T-helper 22 cell (primary cell): ENCODE measurements around the gene GHRL.

ENCODE experiments used
- DNase-seq: peaks from one replicate; pipeline ENCODE4 v3.0.0-alpha.2; 2020; ENCODE audit warnings: low read depth

Gene GHRL, protein sequence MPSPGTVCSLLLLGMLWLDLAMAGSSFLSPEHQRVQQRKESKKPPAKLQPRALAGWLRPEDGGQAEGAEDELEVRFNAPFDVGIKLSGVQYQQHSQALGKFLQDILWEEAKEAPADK

GRCh38 chr3:10292505-10293419, at the start of gene GHRL:
Gene GHRL, minus strand, starts transcription at chr3:10292947. Its CDS starts 2,767 bp downstream, at chr3:10290180.
- no peak for DNase-seq

- DNase-seq, result no peak
Measured at GRCh38 chr3:10341901-10342398, 49.2 kb upstream of the GHRL start.

GRCh38 chr3:10340476-10340875, 47.7 kb upstream of the GHRL start:
- no peak for DNase-seq

DNA sequence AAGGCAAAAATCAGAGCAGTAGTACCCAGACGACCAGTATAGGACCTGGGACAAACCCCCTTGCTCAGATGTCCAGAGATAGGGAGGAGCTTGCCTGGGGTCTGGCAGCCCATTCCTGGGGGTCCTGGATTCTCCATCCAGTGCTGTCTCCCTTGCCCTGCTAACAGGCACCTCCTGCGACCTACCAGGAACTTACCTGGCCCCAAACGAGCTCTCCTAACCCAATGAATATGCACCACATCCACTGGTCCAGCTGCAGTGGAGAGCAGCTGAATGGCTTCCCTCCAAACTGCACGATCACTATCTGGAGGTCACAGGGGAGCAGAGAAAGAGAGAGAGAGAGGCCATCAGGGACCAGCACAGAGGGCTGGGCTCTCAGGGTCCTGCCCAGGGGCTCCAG, 47.3 kb upstream of the GHRL start:
- no peak for DNase-seq

DNA sequence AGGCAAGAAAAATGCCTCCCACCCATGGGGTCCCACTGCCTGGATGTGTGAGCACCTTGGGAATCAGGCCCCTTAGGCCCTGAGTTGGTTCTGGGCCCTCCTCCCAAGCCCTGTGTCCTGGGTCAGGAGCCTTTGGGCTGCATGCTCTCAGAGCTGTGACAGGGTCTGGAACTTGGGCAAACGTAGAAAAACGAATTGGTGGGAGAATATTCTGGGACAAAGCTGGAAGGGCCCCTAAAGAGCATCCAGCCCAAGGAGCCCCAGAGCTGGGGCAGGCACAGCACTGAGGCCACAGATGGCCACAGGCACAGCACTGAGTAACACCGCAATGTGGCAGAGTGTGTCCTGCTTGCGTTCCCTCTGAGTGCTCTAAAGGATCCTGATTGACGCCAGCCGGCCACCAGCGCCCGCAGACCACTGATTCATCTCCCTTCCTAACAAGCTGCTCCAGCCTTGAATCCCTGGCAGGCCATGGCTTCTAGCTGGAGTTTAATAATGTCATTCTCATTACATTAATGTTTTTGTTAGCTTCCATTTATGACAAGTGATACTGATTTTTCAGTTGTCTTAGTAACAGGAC, 46.7 kb upstream of the GHRL start:
- DNase-seq, result no peak

DNA sequence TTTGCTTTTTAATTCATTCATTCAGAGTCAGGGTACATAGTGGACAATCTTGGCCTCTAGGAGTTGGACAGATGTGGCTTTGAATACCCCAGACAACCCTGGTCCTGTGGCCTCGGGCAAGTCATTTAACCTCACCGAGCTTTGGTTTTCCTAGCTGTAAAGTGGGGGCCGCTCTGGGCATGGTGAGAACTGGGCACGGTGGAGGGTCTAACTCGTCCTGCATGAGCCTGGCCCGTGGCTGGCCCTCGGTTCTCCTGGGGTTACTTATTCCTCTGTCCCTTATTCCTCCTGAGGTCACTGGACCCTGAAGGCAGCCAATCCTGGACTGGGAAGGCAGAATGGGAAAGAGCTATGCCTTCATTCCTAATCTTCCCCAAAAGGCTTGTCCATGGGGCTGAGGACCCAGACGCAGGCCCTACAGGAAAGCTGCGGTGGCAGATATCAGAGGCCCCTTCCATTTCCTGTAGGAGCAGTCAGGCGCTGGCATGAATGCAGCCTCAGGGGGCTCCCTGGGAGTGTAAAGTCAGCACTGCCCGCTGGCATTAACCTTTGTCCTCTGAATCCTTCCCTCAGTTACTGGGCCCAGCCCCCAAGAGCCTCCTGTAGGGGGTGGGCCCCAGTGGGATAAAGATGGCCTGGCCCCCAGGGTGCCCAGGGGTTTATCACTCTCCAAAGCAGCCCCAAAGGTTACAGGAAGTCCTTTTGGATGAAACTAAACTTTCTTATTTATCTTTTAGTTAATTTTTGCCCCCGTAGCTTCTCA, 46.0 kb upstream of the GHRL start:
- no peak for DNase-seq

DNA sequence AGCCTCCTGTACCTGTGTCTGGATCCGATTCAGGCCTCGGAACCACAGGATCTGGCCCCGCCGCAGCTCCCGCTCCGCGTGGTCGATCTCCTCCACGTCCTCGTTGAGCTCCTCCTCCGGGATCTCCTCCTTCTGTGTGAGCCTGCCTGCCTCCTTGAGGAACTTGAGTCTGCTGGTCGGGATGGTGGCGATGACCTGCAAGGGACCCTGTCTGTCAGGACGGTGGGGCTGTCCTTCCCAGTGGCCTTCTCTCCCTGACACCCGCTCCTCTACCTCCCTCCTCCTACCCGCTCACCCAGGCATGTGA, 45.4 kb upstream of the GHRL start:
- no peak for DNase-seq

DNA sequence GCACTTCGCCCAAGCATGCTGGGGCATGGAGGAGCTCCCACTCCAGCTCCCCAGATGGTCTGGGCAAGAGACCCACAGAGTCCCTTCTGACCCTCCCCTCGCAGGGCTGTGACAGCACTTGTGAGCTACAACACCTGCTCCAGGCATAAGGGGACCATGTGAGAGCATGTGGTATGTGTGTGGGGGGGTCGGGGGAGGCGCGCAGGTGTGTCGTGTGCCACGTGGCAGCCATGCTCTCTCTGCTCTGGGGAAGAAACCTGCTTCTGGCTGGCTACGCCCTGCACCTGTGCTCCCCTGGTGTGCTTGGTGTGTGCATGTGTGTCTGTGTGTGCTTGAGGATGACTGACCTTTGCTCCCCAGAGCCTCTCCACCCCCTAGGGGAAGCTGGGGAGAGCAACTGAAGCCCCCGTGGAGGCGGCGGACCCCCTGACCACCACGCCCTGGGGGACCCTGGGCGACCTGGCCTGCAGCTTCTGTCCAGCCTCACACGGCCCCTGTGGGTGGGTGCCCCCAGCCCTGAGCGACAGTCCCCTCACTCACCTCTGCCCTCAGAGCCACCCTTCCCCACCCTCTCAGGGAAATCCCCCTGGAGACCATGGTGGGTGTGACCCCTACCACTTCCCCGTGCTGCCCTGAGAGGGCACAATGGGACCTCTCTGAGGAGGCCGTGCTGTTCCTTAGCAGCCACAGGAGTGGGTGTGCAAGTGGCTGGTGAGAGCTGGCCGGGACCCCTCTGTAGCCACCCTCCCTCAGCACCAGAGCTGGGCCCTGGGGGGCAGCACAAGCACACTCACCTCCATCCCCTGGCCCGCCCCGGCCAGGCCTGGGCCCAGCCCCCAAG, 44.8 kb upstream of the GHRL start:
- DNase-seq, result no peak

GRCh38 chr3:10336761-10337160, 44.0 kb upstream of the GHRL start:
- DNase-seq, result no peak

DNA sequence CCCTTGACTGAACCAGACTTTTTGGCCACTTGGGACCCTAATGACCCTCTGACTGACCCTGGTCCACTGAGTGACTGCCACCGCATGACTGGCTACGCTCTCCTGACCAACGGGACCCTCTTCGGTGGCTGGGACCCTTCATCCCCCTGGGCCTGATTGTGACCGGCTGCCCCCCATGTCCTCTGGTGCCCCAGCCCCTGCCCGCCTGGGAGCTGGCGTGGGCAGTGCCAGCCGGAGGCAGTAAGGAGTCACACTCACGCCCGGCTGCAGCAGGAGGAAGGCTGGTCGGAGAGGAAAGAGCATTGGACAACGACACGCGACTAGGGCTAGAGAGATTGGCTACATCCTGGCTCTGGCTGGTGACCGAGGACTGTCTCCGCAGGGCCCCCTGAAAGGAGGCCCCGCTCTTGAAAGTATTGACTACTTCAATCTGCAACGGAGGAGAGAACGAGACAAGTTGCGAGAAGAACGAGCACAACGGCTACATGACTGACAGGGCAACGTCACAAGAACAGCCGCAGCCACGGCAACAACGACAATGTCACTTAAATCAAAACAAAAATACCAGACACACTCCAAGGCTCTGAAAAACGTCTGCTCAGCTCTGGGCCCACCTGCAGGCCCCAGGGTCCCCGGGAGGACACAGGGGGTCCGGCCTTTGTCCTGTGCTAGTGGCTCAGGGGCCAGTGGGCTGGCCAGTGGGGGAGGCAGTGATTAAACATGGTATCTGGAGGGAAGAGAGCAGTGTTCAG, 43.3 kb upstream of the GHRL start:
- DNase-seq, result no peak

- no peak for DNase-seq
Measured at GRCh38 chr3:10335190-10335738, 42.5 kb upstream of the GHRL start.

GRCh38 chr3:10334459-10334858, 41.7 kb upstream of the GHRL start:
- DNase-seq, result no peak

- no peak for DNase-seq
Measured at GRCh38 chr3:10334042-10334441, 41.3 kb upstream of the GHRL start.

GRCh38 chr3:10333349-10333650, 40.6 kb upstream of the GHRL start:
- no peak for DNase-seq

- no peak for DNase-seq
Measured at GRCh38 chr3:10332481-10333348, 40.0 kb upstream of the GHRL start.

GRCh38 chr3:10331320-10331719, 38.6 kb upstream of the GHRL start:
- DNase-seq, result no peak

DNA sequence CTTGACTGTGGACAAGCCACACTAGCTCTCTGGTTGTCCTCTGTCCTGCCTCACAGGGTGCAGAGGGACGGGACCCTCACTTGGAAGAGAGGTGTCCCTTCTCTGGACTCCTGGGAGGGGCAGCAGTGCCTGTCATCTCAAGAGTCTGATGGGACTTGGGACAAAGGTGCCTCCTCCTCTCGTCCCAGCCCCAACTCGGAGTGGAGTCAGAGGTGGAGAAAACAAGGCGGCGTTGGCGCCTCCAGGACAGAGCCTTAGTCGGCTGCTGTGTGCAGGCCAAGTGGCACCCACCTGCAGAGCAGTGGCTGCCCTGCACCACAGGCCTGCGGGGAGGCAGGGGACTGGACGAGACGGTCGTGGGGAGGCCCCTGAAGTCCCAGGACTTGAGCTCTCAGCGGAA, 37.6 kb upstream of the GHRL start:
- DNase-seq, result no peak

DNA sequence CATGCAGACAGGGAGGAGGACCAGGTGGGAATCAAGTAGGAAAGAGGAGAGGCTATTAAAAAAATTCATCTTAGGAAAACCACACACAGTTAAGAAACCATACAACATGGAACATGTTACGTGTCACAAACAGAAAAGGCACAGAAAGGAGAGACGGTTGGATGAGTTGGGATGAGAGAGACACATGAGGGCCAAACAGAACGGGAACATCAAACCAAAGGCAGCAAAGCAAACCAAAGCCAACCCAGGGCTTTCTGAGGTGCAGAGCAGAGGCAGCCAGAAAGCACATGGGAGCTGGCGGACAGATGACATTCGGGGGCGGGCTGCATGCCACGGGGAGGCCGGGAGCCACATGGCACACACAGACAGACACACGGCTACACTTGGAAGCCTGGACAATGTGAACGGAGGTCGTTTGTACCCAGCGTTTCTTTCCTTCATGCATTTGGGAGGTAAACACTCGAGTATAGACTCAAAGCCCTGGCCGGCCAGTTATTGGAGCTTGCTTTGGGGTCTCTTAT, 36.8 kb upstream of the GHRL start:
- no peak for DNase-seq

DNA sequence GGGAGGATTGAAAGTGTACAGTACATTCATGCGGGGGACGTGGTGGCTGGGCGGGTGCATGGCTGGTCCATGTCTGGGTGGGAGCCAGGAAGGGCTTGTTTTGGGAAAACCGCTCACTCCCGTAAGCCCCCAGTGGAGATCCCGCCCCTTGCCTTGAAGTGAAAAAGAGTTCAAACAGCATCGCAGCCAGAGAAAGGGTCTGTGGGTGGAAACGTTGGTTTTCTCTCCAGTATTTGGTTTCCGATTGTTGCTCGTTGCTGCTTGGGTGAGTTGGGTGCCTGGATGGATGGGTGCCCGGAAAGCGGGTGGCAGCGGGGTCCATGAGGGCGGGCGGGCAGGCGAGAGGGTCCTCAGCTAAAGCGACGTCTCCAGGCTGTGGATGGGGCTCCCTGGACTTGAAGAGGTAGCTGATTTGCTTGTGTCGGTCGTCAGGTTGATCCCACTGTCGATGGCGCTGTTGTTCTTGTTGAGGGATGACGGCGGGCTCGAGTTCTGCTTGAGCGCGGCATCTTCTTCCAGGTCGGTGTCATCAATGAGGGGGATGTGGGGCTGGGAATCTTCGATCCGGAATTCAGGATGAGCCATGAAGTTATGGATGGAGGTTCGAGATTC, 35.8 kb upstream of the GHRL start:
- no peak for DNase-seq
